Measurements from ENCODE around the gene ARSA.
"Not testable (repeated sequence)": the region's sequence is repeated elsewhere in the genome, so short reads cannot be mapped to it uniquely, and the experiment has no call there.

The ARSA gene

GRCh38 chr22:50612528-50613221 lies 15.3 kb downstream of the ARSA start:
- peak overlapping the region; percentile 81 for H3K27ac ChIP-seq
- TF ChIP-seq CTCF (IDR thresholded peaks at IDR 0.05) = no peak
- TF ChIP-seq ZFX (IDR thresholded peaks at IDR 0.05; ENCODE audit: borderline replicate concordance) = no peak

GRCh38 chr22:50612168-50612527 lies 15.8 kb downstream of the ARSA start:
- peak overlapping the region; percentile 81 for H3K27ac ChIP-seq
- no peak for TF ChIP-seq ZFX (IDR thresholded peaks at IDR 0.05; ENCODE audit: borderline replicate concordance)
- TF ChIP-seq CTCF (IDR thresholded peaks at IDR 0.05) = no peak

- H3K27ac ChIP-seq = peak overlapping the region; percentile 81
- TF ChIP-seq CTCF (IDR thresholded peaks at IDR 0.05) = no peak
- TF ChIP-seq ZFX (IDR thresholded peaks at IDR 0.05; ENCODE audit: borderline replicate concordance) = no peak
Observed at GRCh38 chr22:50611341-50612060, 16.5 kb downstream of the ARSA start.

GRCh38 chr22:50610581-50610980 lies 17.4 kb downstream of the ARSA start:
- no peak overlapping the region for H3K27ac ChIP-seq
- TF ChIP-seq CTCF (IDR thresholded peaks at IDR 0.05) (no peak), ZFX (IDR thresholded peaks at IDR 0.05; ENCODE audit: borderline replicate concordance) (no peak)

GRCh38 chr22:50610041-50610451 lies 17.9 kb downstream of the ARSA start:
- TF ChIP-seq CTCF (IDR thresholded peaks at IDR 0.05) (no peak), ZFX (IDR thresholded peaks at IDR 0.05; ENCODE audit: borderline replicate concordance) (no peak)
- H3K27ac ChIP-seq = no peak overlapping the region

- TF ChIP-seq CTCF (IDR thresholded peaks at IDR 0.05) (no peak), ZFX (IDR thresholded peaks at IDR 0.05; ENCODE audit: borderline replicate concordance) (no peak)
- H3K27ac ChIP-seq = no peak overlapping the region
Observed at GRCh38 chr22:50609599-50609998, 18.4 kb downstream of the ARSA start.

- TF ChIP-seq ZFX (IDR thresholded peaks at IDR 0.05; ENCODE audit: borderline replicate concordance) = no peak
- no peak for TF ChIP-seq CTCF (IDR thresholded peaks at IDR 0.05)
Observed at GRCh38 chr22:50608996-50609395, 19.0 kb downstream of the ARSA start.

GRCh38 chr22:50608058-50608840 lies 19.7 kb downstream of the ARSA start:
- not testable (repeated sequence) for H3K27ac ChIP-seq

More at GRCh38 chr22:50608996-50609395, 19.0 kb downstream of the ARSA start:
- no peak overlapping the region for H3K27ac ChIP-seq
